SK-N-SH (cell line): ENCODE measurements around the gene SPOP.

ENCODE experiments used
- CTCF ChIP-seq: fragments of 200-600 bp; sonication (generic); IDR thresholded peaks from 2 replicates; pipeline ENCODE4 v1.6.1; 2017; ENCODE audit warnings: antibody characterized with exemption, mild to moderate bottlenecking, moderate library complexity
- FOXM1 ChIP-seq: IDR thresholded peaks from 2 replicates; pipeline ENCODE4 v1.4.0; 2012; ENCODE audit warnings: low read depth, mild to moderate bottlenecking
- MXI1 ChIP-seq: IDR thresholded peaks from 2 replicates; pipeline ENCODE4 v1.6.1; 2012; ENCODE audit warnings: mild to moderate bottlenecking, low read depth, low read length, improper control_type of control experiment
- YY1 ChIP-seq: IDR thresholded peaks from 2 replicates; pipeline ENCODE4 v1.4.0; 2012; ENCODE audit warnings: low read depth, mild to moderate bottlenecking

GRCh38 chr17:49705254-49705653, 27.4 kb upstream of the SPOP start:
- TF ChIP-seq CTCF (no peak), FOXM1 (no peak), MXI1 (no peak), YY1 (no peak)
